Measurements from ENCODE around the gene TBC1D14.
A peak's percentile ranks its signal among the peaks of the same experiment; 100 is the strongest.

The TBC1D14 gene

DNA sequence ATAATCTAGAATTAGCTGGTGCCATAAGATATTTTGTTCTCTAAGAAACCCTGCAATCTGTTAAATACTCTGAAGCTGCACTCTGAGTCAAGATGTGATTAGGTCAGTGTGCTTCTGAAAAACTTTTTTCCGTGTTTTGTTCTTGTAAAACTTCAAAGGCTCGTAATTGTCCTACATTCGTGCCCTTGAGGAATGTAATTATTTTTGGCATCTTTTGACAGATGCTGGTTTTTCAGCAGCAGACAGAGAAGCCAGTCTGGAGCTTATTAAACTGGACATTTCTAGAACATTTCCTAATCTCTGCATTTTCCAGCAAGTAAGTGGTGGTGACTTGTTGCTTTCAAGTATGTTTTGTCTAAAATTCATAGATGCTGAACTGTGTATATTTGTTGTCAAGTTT lies 96.8 kb downstream of the TBC1D14 start:
- no peak for DNase-seq (ENCODE audit: low read depth)

DNA sequence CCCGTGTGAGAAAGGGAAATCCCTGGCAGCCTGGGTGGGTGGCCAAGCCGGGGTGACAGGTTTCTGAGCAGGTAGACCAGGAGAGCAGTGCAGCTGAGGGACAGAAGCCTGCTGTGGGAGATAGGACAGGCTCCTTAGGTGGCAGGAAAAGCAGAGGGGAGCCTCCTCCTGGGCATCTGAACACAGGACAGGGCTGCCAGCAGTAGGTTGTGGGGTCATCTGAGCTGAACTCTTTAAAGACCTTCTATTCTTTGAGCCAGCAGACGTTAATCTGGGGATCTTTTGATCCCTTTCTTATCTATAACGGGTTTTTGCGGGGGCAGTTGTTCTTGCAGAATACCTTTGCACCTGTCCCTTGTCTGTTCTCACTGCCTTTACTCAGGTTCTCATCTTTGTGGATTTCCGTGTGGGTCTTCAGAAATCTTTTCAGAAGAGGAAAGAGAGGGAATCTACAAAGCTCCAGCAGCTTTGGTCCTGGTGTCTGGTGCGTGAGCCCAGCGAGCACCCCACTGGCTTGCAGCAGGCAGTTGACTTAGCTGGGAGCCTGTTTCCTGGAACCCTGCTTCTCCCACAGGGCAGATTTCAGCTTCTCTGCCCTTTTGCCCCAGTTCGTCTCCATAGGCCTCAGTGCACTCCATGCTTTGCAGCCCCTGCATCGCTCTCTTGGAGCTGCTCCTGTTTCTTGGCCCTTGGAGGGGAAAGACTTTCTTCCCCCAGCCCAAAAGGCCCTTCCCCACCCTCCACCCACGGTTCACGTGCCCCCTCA lies 97.7 kb downstream of the TBC1D14 start:
- no peak overlapping the region for H3K4me3 ChIP-seq (ENCODE audit: low read depth, low read length)

More for the DNA sequence above, 96.8 kb downstream of the TBC1D14 start:
- no peak overlapping the region for H3K4me3 ChIP-seq (ENCODE audit: low read depth, low read length)

DNA sequence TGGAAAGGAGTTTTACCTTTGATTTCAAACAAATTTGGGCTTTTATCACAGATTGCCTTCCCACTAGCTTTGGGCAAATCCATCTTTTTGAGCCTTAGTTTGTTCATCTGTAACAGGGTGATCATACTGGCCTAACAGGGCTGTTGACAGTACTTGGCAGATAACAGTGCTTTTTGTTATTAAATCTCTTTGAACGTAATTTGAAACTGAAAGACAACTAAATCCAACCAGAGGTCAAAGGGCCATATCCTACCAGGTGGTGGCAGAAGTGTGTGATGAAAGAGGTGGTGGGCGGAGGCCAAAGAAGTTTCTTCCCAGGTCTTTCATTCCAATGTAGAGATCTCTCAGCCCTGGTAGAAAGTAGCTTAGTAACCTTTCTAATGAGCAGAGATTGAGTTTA lies 98.3 kb downstream of the TBC1D14 start:
- DNase-seq (ENCODE audit: low read depth) = no peak

More for the DNA sequence above, 97.7 kb downstream of the TBC1D14 start:
- DNase-seq (ENCODE audit: low read depth) = no peak

DNA sequence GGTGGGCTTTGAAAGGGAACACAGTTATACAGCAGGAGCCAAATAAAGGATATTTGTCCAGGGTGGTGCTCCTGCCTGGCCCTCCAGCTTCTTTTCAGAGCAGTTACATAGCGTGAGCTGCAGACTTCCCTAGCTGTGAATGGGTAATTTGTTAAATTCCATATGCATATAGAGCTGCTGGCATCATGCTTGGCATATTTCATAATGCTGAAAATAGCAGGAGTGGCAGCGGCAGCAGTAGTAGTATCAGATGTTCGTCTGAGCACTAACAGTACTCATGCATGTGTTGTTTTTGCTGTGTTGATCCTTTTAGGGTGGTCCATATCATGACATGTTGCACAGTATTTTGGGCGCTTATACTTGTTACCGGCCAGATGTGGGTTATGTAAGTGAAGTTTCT lies 99.9 kb downstream of the TBC1D14 start:
- H3K4me3 ChIP-seq (ENCODE audit: low read depth, low read length) = no peak overlapping the region

More for the DNA sequence above, 98.3 kb downstream of the TBC1D14 start:
- H3K4me3 ChIP-seq (ENCODE audit: low read depth, low read length) = no peak overlapping the region

DNA sequence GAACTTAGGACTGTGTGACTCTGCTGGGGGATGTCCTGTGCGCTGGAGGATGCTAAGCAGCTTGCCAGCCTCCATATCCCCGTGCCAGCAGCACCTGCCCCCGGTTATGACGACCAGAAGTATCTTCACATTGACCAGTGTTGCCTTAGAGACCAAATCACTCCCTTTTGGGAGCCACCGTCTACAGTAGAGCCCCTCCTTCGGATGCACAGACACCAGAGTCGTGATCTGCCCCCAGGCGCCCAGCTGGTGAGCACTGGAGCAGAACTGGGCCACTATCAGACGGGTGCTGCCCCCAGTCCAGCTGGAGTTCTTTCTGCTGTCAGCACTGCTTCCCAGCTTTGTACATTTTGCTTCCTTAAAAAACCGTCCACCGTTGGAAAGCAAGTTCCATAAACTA lies 103.5 kb downstream of the TBC1D14 start:
- H3K4me3 ChIP-seq (ENCODE audit: low read depth, low read length) = no peak overlapping the region
- DNase-seq (ENCODE audit: low read depth) = no peak

More for the DNA sequence above, 99.9 kb downstream of the TBC1D14 start:
- DNase-seq (ENCODE audit: low read depth) = no peak

DNA sequence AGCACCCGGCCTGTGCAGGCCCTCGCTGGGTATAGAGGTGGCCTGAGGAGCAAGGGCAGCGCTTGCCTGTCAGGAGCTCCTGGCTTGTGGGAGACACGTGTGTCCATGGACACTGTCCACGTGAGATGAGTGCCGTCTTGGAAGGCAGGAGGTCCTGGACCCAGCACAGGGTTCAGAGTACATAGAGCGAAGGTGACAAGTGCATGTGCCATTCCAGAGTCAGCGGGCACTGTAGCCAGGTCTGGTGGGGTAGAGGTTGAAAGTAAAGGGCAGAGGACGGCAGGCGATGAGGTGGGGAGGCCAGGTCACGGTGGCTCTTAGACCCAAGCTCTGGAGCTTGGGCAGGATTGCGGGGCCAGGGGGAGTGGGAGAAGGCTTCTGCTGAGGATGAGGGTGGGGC lies 105.2 kb downstream of the TBC1D14 start:
- no peak overlapping the region for H3K4me3 ChIP-seq (ENCODE audit: low read depth, low read length)
- DNase-seq (ENCODE audit: low read depth) = no peak

DNA sequence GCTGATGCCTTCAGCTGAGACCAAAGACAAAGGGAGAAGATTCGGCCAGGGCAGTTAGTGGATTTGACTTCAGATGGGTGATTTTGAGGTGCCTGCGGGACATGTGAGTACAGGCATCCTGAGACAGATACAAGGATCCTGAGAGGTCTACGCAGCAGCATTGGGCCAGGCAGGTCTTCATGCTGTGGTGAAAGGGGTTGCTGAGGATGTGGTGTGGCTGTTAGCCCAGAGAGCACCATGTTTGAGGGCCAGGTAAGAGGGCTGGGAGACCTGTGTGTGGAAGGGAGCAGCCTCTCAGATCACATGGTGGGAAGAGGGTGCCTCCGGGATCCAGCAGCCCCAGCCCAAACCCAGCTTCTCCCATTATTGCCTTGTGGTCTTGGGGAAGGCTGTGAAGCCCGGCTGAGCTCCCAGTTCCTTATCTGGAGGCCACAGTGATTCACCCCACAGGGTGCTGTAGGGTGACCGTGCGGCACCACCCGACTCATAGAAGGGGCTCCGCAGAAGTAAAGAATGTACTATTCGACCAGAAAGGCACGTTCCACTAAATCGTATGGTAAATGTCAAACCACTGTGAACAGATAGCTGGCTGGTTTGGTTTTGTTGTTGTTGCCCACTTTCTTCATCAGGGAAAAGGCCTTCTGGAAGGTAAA lies 105.9 kb downstream of the TBC1D14 start:
- H3K4me3 ChIP-seq (ENCODE audit: low read depth, low read length) = no peak overlapping the region
- DNase-seq (ENCODE audit: low read depth) = no peak

DNA sequence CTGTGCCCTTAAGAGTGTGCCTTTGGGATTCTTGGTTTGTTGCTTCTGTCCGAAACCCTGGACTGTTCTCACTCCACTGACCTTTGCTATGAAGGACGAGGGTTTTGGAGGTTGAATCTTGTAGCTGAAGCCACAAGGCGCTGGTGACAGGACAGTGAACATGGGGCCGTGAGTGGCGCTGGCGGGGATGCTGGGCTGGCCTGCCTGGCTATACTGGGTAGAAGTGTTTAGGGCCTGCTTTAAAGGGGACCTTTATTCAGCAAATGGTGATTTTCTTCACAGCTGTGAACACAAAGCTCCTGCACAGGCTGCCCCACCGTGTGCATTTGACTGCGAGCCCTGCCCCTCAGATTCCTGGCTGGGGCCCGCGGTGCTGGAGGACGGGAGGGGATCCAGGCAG lies 106.5 kb downstream of the TBC1D14 start:
- H3K4me3 ChIP-seq (ENCODE audit: low read depth, low read length) = no peak overlapping the region
- DNase-seq (ENCODE audit: low read depth) = no peak

DNA sequence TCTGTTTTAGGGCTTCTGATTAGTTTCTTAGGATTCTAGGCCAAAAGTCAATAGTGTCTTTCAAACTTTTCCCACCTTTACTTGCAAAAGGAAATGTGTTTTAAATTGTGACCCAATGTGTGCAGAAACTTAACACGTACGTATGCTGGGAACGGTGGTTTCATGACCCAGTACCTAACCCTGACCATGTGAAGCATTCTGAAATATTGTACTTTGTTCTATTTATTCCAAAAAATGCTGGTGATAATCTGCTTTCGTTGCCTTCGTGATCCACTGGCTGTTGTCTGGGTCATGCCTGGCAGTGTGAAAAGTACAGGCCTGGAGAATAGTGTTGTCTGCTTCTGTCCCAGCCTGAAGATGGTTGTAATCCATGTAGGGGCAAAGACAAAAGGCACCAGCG lies 106.9 kb downstream of the TBC1D14 start:
- no peak overlapping the region for H3K4me3 ChIP-seq (ENCODE audit: low read depth, low read length)
- DNase-seq (ENCODE audit: low read depth) = no peak

DNA sequence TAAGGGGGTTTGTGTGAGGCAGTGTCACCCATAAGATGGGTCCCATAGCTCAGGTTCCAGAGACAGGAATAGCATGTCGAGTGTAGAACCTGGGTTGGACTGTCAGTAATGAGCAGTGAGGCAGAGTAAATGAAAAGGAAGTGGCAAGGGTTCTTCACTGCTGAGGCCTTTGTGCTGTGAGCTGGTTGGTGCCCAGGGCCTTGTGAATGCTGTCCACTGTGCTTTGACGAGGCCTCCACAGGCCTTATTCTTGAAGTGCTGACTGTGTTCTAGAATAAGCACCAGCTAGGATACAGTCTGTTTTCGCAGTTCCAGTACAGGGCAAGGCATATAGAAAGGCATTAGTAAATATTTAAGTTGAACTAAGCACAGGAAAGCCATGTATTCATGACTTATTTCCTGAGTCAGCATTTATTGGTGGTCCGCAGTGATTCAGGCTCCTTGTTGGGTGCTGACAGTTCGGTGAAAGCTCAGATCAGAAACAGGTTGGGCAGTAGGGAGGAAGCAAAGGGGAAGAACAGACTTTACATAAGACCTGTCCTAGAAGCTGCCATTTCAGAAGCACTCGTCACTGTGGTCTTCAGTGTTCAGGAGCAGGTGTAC lies 107.9 kb downstream of the TBC1D14 start:
- H3K4me3 ChIP-seq (ENCODE audit: low read depth, low read length) = no peak overlapping the region
- DNase-seq (ENCODE audit: low read depth) = no peak

DNA sequence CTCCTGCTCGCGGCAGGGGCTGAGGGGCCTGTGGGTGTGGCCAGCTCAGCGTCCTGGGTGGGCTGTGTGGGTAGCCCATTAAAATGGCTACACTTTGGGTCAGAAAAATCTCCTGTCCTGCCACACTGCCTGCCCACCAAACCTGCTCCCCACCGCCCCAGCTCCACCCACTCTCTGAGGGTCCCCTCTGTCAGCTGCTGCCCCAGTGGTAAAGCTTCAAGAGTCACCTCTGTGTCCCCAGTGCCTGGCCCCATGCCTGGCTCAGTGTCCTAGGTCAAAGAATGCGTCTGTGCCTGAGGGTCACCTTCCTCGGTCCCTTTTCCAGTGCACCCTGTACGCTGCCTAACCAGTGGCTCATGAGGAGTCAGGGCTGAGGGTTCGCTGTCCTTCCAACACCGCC lies 108.7 kb downstream of the TBC1D14 start:
- no peak for DNase-seq (ENCODE audit: low read depth)
- no peak overlapping the region for H3K4me3 ChIP-seq (ENCODE audit: low read depth, low read length)

DNA sequence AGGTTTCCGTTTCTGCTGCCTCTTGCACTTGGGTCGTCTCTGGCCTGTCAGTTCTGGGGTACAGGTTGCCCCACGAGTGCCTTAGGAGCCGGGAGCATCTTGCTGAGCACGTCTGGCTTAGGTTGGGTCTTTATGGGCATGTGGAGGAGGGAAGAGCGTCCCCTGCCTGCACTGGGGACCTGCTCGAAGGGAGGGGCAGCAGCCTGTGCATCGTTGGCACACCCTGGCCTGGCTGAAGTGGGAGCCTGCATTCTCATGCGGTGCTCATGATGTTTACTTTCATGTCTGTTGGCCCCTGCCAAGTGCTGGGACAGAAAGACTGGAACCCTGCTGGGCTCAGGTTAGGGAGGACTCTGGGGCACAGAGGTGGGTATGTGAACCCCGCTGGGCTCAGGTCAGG lies 109.7 kb downstream of the TBC1D14 start:
- H3K4me3 ChIP-seq (ENCODE audit: low read depth, low read length) = no peak overlapping the region
- DNase-seq (ENCODE audit: low read depth) = no peak

DNA sequence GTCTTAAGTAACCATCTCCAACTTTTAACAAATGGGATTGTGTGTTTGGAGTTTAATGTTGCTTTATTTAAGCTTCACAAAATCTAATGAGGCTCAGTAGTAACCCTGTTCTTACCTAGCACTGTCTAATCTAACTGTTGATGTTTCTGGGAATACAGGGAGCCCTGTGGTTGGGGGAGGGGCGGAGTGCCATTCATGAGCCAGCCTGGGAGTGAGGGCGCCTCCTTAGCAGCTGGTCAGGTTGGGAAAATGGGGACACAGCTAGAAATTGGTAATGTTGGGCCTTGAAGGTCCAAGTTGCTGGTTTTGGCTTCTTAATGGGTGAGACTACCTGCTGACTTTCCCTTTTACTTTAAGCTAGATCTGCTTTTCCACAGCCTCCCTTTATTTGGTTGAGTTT lies 110.7 kb downstream of the TBC1D14 start:
- no peak for DNase-seq (ENCODE audit: low read depth)
- no peak overlapping the region for H3K4me3 ChIP-seq (ENCODE audit: low read depth, low read length)

DNA sequence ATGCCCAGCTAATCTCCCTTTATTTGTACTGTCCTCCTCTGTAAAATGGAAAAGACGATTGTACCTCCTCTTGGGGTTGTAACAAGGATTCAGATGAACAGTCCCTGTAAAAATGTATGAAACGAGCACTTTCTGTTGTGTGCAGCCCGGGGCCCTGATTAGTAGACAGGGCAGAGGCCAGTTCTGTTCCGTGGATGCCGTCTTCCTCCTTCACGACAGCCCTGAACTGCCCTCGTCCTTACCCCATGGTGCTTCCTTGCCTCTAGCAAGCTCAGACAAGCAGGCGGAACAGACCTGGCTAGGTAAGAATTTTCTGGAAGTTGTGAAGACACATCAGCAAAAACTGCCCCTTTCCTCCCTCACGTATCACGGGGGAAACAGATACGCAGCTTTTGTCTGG lies 111.2 kb downstream of the TBC1D14 start:
- DNase-seq (ENCODE audit: low read depth) = no peak

DNA sequence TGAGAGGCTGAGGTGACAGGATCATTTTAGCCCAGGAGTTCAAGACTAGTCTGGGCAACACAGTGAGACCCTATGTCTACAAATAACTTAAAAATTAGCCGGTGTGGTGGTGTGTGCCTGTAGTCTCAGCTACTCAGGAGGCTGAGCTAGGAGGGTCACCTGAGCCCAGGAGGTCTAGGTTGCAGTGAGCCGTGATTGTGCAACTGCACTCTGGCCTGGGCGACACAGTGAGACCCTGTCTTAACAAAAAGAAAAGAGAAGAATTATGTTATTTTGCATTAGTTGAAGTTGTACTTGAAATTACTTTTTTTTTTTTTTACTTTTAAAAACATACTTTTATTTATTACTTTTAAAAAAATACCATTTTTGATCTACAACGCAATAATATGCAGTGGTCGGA lies 111.7 kb downstream of the TBC1D14 start:
- no peak for DNase-seq (ENCODE audit: low read depth)
- no peak overlapping the region for H3K4me3 ChIP-seq (ENCODE audit: low read depth, low read length)

More for the DNA sequence above, 111.2 kb downstream of the TBC1D14 start:
- no peak overlapping the region for H3K4me3 ChIP-seq (ENCODE audit: low read depth, low read length)

DNA sequence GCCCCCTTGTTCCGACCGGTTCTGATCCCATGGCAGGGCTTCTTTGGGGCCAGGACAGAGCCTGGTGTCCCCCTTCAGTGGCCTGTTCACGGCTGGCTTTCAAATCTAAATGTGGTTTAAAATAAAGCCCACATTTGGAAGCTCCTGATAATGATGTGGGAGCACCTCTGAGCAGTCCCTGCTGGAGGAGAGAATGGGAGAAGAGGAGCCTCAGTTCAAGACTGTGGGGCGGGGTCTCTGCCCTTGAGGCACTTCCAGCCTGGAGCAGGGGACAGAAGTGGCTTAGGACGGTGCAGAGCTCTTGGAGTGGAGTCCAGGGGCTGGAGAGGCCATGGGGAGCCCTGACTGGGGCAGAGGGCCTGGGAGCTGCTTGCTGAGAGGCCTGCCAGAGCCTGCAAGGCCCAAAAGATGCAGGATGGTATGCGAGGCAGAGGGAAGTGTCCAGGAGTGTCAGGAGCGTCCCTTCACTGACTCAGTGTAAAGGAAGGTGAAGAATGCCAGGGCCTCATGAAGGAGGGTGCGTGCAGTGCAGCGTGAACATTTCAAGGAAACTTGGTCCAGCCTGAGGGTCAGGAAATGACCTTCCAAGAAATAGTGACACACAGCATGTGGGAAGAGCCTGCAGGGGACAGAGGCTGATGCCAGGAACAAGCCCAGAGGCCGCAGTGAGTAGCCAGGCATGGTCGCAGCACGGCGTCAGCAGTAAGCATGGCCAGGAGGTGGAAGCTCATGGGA lies 112.5 kb downstream of the TBC1D14 start:
- no peak overlapping the region for H3K4me3 ChIP-seq (ENCODE audit: low read depth, low read length)
- peak; percentile 46 for DNase-seq (ENCODE audit: low read depth)

DNA sequence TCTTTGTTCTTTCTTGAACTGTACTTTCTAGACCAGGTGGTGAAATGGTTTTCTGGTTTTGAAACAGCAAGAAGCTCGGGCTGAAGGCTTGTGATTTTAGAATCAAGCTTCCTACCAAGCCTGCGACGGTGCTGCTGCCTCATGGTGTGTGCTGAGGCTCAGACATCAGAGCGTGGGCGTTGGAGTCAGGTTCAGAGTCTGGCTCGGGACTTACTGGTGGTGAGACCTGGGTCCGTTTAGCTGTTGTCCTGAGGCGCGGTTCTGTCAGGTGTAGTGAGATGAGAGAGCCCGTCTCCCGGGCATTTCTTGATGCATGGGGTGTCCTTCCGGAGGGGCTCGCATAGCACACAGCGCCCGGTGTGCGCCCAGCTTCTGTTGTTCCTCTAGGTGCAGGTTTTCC lies 113.9 kb downstream of the TBC1D14 start:
- DNase-seq (ENCODE audit: low read depth) = no peak
- H3K4me3 ChIP-seq (ENCODE audit: low read depth, low read length) = no peak overlapping the region

DNA sequence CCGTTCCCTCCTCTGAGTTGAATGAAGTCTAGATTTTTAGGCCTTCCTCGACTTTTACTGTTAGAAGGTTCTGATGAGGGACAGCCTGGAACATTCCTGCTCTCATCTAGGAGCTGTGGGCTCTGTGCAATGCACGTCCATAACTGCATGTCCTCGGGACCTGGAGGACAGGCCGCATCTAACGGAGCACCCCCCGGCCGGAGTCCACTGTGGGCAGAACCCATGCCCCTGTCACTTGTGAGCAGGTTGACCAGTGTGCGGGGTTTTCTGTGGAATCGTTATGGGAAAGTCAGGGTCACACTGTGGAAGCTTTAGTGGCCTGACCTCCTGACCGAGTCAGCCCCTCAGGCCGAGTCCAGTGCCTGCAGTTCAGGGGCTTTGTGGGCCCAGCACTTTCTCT lies 114.3 kb downstream of the TBC1D14 start:
- H3K4me3 ChIP-seq (ENCODE audit: low read depth, low read length) = no peak overlapping the region

DNA sequence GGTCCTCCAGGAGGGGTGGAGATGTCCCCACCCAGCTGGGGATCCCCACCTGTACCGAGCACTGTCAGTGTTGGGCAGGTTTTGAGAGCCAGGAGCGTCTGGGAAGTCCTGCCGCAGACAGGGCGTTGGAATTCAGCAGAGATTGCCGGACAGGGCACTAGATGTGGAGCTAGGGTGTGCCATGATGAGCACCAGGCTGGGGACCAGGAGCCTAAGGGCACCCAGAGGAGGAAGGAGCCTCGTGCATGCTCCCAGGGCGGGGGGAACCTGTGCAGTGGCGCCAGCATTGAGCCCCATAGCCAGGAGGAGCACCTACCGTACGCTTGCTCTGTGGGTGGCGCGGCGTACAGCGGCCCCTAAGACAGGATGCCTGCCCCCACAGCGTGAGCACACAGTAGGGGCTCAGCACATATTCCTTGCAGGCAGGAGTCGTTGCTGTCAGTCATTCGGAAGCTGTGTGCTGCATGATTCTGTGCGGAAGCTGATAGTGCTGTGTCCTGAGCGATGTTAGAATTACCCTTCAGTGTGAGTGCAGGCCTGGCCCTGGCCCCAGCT lies 114.8 kb downstream of the TBC1D14 start:
- no peak for DNase-seq (ENCODE audit: low read depth)
- no peak overlapping the region for H3K4me3 ChIP-seq (ENCODE audit: low read depth, low read length)

More for the DNA sequence above, 114.3 kb downstream of the TBC1D14 start:
- no peak for DNase-seq (ENCODE audit: low read depth)
